GM12801 (cell line): ENCODE measurements around the gene GABARAPL1.

Experiments
- CTCF ChIP-seq: IDR thresholded peaks from one replicate; pipeline ENCODE4 v1.5.1; 2011; ENCODE audit warnings: control low read depth; ENCODE audit not compliant: insufficient read length; ENCODE audit errors: extremely low read depth

Gene GABARAPL1

GRCh38 chr12:10174986-10175614 is 37.6 kb upstream of the GABARAPL1 start:
- no peak for TF ChIP-seq CTCF

- TF ChIP-seq CTCF, result no peak
These were observed 36.6 kb upstream of the GABARAPL1 start for GRCh38 chr12:10175846-10176636.

GRCh38 chr12:10178821-10179220 is 33.9 kb upstream of the GABARAPL1 start, which contains the start of gene TMEM52B:
TMEM52B (plus strand) TSS chr12:10179032; CDS start chr12:10179575, 543 bp downstream.
- TF ChIP-seq CTCF, result no peak

GRCh38 chr12:10179776-10180181 is 32.9 kb upstream of the GABARAPL1 start:
- no peak for TF ChIP-seq CTCF

GRCh38 chr12:10182354-10183049 is 30.2 kb upstream of the GABARAPL1 start:
- no peak for TF ChIP-seq CTCF

- TF ChIP-seq CTCF, result no peak
These were observed 28.3 kb upstream of the GABARAPL1 start for GRCh38 chr12:10184261-10184843.

- no peak for TF ChIP-seq CTCF
These were observed 26.4 kb upstream of the GABARAPL1 start for GRCh38 chr12:10186299-10186698.
